GM10248 (cell line): ENCODE results near the gene ADTRP.
A peak's percentile ranks its signal among the peaks of the same experiment; 100 is the strongest.

Source experiments
- CTCF ChIA-PET: fragments of 300-600 bp; sonication (Branson Sonifier 250); formaldehyde crosslinking; extraction: SDS; loops from one replicate; lab custom pipeline; 2021; ENCODE audit warnings: antibody characterized with exemption; lab: Yijun Ruan, JAX
- POLR2A ChIA-PET: fragments of 350-650 bp; sonication (Branson Sonifier 250); formaldehyde crosslinking; extraction: SDS; loops from one replicate; lab custom pipeline; 2020; ENCODE audit warnings: antibody characterized with exemption; lab: Yijun Ruan, JAX
- DNase-seq: peaks from one replicate; pipeline ENCODE4 v3.0.0; 2012; ENCODE audit errors: extremely low spot score
- CTCF ChIP-seq: IDR thresholded peaks from 2 replicates; pipeline ENCODE4 v1.5.1; 2012; ENCODE audit warnings: mild to moderate bottlenecking, low read depth; ENCODE audit errors: extremely low read depth, missing control alignments, control extremely low read depth

Gene ADTRP, protein sequence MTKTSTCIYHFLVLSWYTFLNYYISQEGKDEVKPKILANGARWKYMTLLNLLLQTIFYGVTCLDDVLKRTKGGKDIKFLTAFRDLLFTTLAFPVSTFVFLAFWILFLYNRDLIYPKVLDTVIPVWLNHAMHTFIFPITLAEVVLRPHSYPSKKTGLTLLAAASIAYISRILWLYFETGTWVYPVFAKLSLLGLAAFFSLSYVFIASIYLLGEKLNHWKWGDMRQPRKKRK

GRCh38 chr6:11778648-11779328 lies at the start of gene ADTRP:
TSS of gene ADTRP (minus strand) at chr6:11778803. CDS start at chr6:11778759, 44 bp downstream.
- no peak for TF ChIP-seq CTCF
- ChIA-PET CTCF (interaction anchor here (1.1 to 2.7 kb wide), 4 partner anchors 8 to 40 kb away, joined by 3 to 12 read pairs (median 6); no protein-coding TSS in a partner anchor), POLR2A (no interaction called here)
- no peak for DNase-seq

DNA sequence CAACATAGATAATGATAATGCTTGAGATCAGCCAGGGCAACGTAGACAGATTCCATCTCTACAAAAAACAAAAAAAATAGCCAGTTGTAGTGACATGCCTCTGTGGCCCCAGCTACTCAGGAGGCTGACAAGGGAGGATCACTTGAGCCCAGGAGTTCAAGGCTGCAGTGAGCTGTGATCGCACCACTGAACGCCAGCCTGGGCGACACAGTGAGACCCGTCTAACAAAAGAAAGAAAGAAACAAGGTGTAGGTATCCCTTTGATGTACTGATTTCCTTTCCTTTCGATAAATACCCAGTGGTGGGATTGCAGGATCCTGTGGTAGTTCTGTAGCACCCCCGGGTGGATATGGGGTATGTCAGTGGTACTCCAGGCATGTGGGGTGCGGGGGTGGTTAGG lies 48.2 kb upstream of the ADTRP start:
- DNase-seq = no peak
- no peak for TF ChIP-seq CTCF
- ChIA-PET CTCF (interaction anchor here (2.1 kb wide), 1 partner anchor 15 kb away, joined by 9 read pairs; no protein-coding TSS in a partner anchor), POLR2A (no interaction called here)

GRCh38 chr6:11824986-11825385 lies 46.4 kb upstream of the ADTRP start:
- ChIA-PET POLR2A (interaction anchor here (0.5 to 1.3 kb wide), 3 partner anchors 39 to 1568 kb away, joined by 5 to 9 read pairs (median 5); no protein-coding TSS in a partner anchor), CTCF (interaction anchor here (0.8 to 2.1 kb wide), 8 partner anchors 11 to 170 kb away, joined by 3 to 9 read pairs (median 4); no protein-coding TSS in a partner anchor)
- peak; percentile 52 for DNase-seq
- TF ChIP-seq CTCF = no peak

DNA sequence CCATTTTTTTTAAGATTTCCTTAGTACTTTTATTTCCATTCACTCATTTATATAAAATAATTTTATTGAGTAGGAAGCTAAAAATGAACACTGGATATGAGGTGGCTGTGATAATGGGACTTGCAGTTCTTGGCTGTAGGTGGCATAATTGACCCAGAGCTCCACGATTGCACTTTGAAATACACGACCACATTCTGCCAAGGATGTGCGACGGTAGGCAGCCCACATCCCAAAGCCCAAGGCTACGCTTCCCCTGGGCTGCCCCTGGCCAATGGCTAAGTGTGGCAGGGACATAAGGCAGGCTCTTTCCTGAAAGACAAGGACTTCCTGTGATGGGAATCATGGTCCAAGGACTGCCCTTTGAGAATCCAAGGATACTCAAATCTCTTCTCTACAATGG lies 43.7 kb upstream of the ADTRP start:
- TF ChIP-seq CTCF = no peak
- ChIA-PET POLR2A (no interaction called here), CTCF (no interaction called here)
- DNase-seq = no peak

DNA sequence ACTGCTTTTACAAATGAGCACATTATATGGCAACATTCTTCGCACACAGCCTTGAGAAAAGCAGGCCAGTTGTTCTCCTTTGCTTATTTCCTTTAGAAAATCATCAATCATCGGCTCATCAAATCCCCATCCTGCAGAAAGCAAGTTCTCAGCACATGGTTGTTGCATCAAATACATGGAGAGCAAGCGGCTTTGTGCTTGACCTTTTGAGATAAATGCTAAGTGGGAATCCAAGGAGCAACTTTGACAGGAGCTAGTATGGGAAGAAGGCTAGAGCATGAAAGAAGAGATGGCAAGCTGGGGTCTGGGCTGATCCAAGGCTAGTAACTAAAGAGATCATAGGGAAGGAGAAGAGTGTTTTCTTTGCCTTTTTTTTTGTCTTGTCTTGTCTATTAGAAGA lies 43.2 kb upstream of the ADTRP start:
- CTCF ChIA-PET = no interaction called here
- TF ChIP-seq CTCF = no peak
- DNase-seq = no peak
- POLR2A ChIA-PET = no interaction called here

- POLR2A ChIA-PET = no interaction called here
- CTCF ChIA-PET = no interaction called here
- DNase-seq = no peak
- TF ChIP-seq CTCF = no peak
Observed at GRCh38 chr6:11820821-11821220, 42.2 kb upstream of the ADTRP start.
